ENCODE measurements around the gene DHFR. TPM values are rescaled to one million over a fixed set of nuclear protein-coding genes. Genes with fewer than 3 reads are reported as not detected.
A peak's percentile ranks its signal among the peaks of the same experiment; 100 is the strongest.

The DHFR gene
- polyA plus RNA-seq, 1 experiment: 22.5 TPM

DNA sequence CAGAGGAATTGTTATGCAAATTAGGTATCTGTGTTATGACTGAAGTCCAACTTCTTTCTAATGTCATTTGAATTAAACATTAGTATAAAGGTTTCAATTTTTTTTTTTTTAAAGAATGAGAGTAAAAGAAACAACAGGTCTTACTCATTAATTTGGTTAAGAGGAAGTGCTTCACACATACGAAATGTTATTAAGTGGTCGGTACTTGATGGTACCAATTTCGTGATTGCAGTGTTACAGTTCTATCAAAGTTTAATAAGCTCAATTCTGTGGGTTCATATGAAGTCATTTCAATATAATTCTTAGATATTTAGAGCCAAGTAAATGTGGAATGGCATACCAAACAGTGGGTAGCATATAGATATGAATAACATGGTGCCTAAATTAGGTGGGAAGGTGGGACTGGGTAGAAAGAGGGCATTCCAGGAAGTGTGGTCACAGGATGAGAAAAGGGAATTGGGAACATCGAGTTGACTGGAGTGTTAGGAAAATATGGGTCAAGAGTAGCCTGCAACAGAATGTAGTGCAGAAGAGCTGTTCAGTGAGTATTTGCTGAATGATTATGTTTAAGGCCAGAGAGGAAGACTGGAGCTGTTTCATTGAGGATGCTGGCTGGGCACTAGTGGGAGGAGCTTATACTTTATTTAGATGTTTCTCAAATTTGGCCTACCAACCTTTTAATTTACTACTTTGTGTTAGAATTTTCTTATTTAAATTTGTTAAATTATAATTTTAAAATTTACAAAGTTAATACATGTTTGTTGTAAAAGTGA is 34.1 kb upstream of the DHFR start:
- no peak for DNase-seq (ENCODE audit: low read depth, low spot score)
- Histone ChIP-seq H3K27me3 (ENCODE audit: control insufficient read depth, insufficient read depth, low read length) (no peaks in the 10 kb centered on the region), H3K9me3 (ENCODE audit: control insufficient read depth, insufficient read depth, low read length) (no peaks in the 10 kb centered on the region), H3K4me3 (ENCODE audit: low read depth, low read length) (no peak overlapping the region), H3K27ac (ENCODE audit: low read depth, low read length) (no peak overlapping the region)
- ChIA-PET POLR2A (no interaction called here), CTCF (interaction anchor here (0.6 to 6.4 kb wide), 8 partner anchors 9 to 613 kb away, joined by 3 to 85 read pairs (median 8); partner anchors contain the start of gene ZCCHC9)
- TF ChIP-seq, protein P1, sequence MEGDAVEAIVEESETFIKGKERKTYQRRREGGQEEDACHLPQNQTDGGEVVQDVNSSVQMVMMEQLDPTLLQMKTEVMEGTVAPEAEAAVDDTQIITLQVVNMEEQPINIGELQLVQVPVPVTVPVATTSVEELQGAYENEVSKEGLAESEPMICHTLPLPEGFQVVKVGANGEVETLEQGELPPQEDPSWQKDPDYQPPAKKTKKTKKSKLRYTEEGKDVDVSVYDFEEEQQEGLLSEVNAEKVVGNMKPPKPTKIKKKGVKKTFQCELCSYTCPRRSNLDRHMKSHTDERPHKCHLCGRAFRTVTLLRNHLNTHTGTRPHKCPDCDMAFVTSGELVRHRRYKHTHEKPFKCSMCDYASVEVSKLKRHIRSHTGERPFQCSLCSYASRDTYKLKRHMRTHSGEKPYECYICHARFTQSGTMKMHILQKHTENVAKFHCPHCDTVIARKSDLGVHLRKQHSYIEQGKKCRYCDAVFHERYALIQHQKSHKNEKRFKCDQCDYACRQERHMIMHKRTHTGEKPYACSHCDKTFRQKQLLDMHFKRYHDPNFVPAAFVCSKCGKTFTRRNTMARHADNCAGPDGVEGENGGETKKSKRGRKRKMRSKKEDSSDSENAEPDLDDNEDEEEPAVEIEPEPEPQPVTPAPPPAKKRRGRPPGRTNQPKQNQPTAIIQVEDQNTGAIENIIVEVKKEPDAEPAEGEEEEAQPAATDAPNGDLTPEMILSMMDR (IDR thresholded peaks at IDR 0.05; ENCODE audit: low read depth, low read length): no peak

GRCh38 chr5:80686757-80687156 is 32.0 kb upstream of the DHFR start:
- Histone ChIP-seq H3K27me3 (ENCODE audit: control insufficient read depth, insufficient read depth, low read length) (no peaks in the 10 kb centered on the region), H3K9me3 (ENCODE audit: control insufficient read depth, insufficient read depth, low read length) (no peaks in the 10 kb centered on the region), H3K27ac (ENCODE audit: low read depth, low read length) (no peak overlapping the region), H3K4me3 (ENCODE audit: low read depth, low read length) (no peak overlapping the region)
- DNase-seq (ENCODE audit: low read depth, low spot score): no peak
- TF ChIP-seq, protein P1 (IDR thresholded peaks at IDR 0.05; ENCODE audit: low read depth, low read length): peak; percentile 44
- POLR2A ChIA-PET: interaction anchor here (0.6 kb wide), 1 partner anchor 737 kb away, joined by 3 read pairs; no protein-coding TSS in a partner anchor
- CTCF ChIA-PET: interaction anchor here (0.6 to 6.4 kb wide), 12 partner anchors 15 to 615 kb away, joined by 3 to 85 read pairs (median 7); partner anchors contain the start of gene ZCCHC9

GRCh38 chr5:80676706-80677105 is 21.9 kb upstream of the DHFR start:
- POLR2A ChIA-PET: no interaction called here
- no peaks in the 10 kb centered on the region for H3K9me3 ChIP-seq (ENCODE audit: control insufficient read depth, insufficient read depth, low read length)
- TF ChIP-seq, protein P1 (IDR thresholded peaks at IDR 0.05; ENCODE audit: low read depth, low read length): no peak
- no peak for DNase-seq (ENCODE audit: low read depth, low spot score)
- H3K27ac ChIP-seq (ENCODE audit: low read depth, low read length): no peak overlapping the region
- CTCF ChIA-PET: interaction anchor here (1.1 kb wide), 1 partner anchor 194 kb away, joined by 5 read pairs; no protein-coding TSS in a partner anchor
- H3K4me3 ChIP-seq (ENCODE audit: low read depth, low read length): no peak overlapping the region
- H3K27me3 ChIP-seq (ENCODE audit: control insufficient read depth, insufficient read depth, low read length): no peaks in the 10 kb centered on the region

DNA sequence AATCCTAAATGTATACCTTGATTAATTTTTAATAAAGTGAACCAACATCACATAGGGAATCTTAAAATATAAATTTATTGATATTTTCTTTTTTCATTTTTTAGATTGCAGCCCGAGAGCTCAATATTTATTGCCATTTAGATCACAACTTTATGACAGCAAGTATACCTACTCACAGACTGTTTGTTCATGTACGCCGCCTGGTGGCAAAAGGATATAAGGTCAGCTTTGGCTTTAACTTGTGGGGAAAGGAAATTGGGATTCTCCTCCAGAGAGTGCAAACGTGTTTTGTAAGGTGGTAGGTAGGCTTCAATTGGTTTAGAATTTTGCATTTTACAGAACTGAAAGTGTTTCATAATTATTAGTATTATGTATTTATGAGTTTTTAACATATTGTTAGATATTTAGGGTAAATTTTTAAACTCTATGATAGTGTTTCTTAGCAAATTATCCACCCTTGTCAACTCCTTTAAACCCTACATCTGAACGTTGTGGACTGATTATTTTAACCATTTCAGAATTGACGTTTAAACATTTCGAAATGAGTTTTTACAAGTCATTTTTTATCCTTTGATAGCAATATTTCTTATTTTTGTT is 17.5 kb upstream of the DHFR start:
- peak; percentile 24 for DNase-seq (ENCODE audit: low read depth, low spot score)
- ChIA-PET POLR2A (no interaction called here), CTCF (interaction anchor here (0.5 to 5.8 kb wide), 31 partner anchors 8 to 630 kb away, joined by 3 to 75 read pairs (median 3); no protein-coding TSS in a partner anchor)

More for the DNA sequence above, 17.5 kb upstream of the DHFR start:
- H3K4me3 ChIP-seq (ENCODE audit: low read depth, low read length): no peak overlapping the region
- no peaks in the 10 kb centered on the region; the same call in 1 of the 2 replicates for H3K9me3 ChIP-seq (ENCODE audit: control insufficient read depth, insufficient read depth, low read length)
- no peak overlapping the region for H3K27ac ChIP-seq (ENCODE audit: low read depth, low read length)
- no peaks in the 10 kb centered on the region for H3K27me3 ChIP-seq (ENCODE audit: control insufficient read depth, insufficient read depth, low read length)
- TF ChIP-seq, protein P1 (IDR thresholded peaks at IDR 0.05; ENCODE audit: low read depth, low read length): peak; percentile 89
